Testis (tissue), 2 donors: ENCODE results near the gene PRRT2.

ENCODE experiments used
- CTCF ChIP-seq, 3 experiments: fragments of 450-650 bp in 2 of 3; fragments of 200-600 bp in 1 of 3; sonication (generic) in 1 of 3; IDR thresholded peaks; one replicate each; pipeline ENCODE4 v1.5.1; 2016 to 2019; ENCODE audit warnings: antibody characterized with exemption in 3 of 3, mild to moderate bottlenecking in 2 of 3, moderate library complexity in 1 of 3
- POLR2A ChIP-seq: fragments of 450-650 bp; IDR thresholded peaks from one replicate; pipeline ENCODE4 v1.6.1; 2017; ENCODE audit warnings: antibody characterized with exemption, mild to moderate bottlenecking, moderate library complexity

DNA sequence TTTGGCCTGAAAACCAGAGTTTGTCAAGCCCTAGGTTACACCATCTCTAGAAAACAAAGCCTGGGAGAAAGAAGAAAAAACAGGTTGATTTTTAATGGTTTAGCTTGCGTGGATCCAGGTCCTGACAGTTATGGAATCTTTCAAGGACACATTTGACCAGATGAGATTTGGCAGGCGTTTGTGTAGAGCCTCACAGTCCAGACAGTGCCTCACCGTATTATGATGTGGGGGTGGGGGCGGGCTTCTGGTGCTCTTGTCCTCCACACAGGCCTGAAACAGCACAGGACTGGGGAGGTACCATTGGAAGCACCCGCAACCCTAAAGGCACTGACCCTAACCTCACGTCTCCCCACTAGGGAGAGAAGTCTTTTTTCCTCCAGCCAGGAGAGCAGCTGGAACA is 27.8 kb downstream of the PRRT2 start:
- TF ChIP-seq CTCF (IDR thresholded peaks at IDR 0.05) (no peak), POLR2A (no peak)
